Upper lobe of right lung (tissue), 1 donor: ENCODE results near the gene FASTKD3. TPM values are rescaled to one million over a fixed set of nuclear protein-coding genes. Genes with fewer than 3 reads are reported as not detected.
A peak's percentile ranks its signal among the peaks of the same experiment; 100 is the strongest.

Experiments used
- ATAC-seq: fragments of 200-7000 bp; cut with Tn5 transposase; one replicate; pipeline ENCODE4 v1.9.1; 2020; ENCODE audit warnings: mild to moderate bottlenecking, moderate library complexity
- DNase-seq: peaks from one replicate; pipeline ENCODE4 v3.0.0-alpha.2; 2020
- H3K27ac ChIP-seq: fragments of 200-600 bp; one replicate; pipeline ENCODE4 v1.8.0; 2022
- H3K27me3 ChIP-seq: fragments of 200-600 bp; one replicate; pipeline ENCODE4 v1.8.0; 2022; ENCODE audit warnings: mild to moderate bottlenecking
- H3K36me3 ChIP-seq: fragments of 200-600 bp; one replicate; pipeline ENCODE4 v1.8.0; 2022
- H3K4me1 ChIP-seq: fragments of 200-600 bp; one replicate; pipeline ENCODE4 v1.8.0; 2022
- H3K4me3 ChIP-seq: fragments of 200-600 bp; one replicate; pipeline ENCODE4 v1.8.0; 2022; ENCODE audit warnings: mild to moderate bottlenecking
- H3K9me3 ChIP-seq: fragments of 200-600 bp; one replicate; pipeline ENCODE4 v1.8.0; 2022
- CTCF ChIP-seq: fragments of 200-600 bp; IDR thresholded peaks from one replicate; pipeline ENCODE4 v1.8.0; 2022; ENCODE audit warnings: antibody characterized with exemption
- intact Hi-C: fragments of 100-400 bp; cut with DNase I; formaldehyde crosslinking; loops from one replicate; pipeline ENCODE4 v1.11.0; 2022
- total RNA-seq: library from RNA; stranded (reverse); fragmentation: NEBNext Ultra II Directional; extraction: Animal tissue kit (Norgen Biotek cat#: 25700); gene quantifications from one replicate; pipeline ENCODE4 v1.2.1, GENCODE V29; 2021
- donor health status: DM: no; HTN: yes; CAD: no; lungs with severe emphysema.

The FASTKD3 gene
- total RNA-seq, 1 donor from 2014 or later, result 8.0 TPM

GRCh38 chr5:7884491-7885267, 15.8 kb upstream of the FASTKD3 start:
- TF ChIP-seq CTCF, result no peak
- Histone ChIP-seq H3K4me1 (peaks cover 14% of the 10 kb centered on the region), H3K9me3 (no peaks in the 10 kb centered on the region), H3K36me3 (peaks cover 96% of the 10 kb centered on the region), H3K27ac (peak overlapping the region; percentile 49), H3K27me3 (no peaks in the 10 kb centered on the region), H3K4me3 (no peak overlapping the region)
- peak; percentile 80 for ATAC-seq
- intact Hi-C loops, result no loop called here
- DNase-seq, result no peak

DNA sequence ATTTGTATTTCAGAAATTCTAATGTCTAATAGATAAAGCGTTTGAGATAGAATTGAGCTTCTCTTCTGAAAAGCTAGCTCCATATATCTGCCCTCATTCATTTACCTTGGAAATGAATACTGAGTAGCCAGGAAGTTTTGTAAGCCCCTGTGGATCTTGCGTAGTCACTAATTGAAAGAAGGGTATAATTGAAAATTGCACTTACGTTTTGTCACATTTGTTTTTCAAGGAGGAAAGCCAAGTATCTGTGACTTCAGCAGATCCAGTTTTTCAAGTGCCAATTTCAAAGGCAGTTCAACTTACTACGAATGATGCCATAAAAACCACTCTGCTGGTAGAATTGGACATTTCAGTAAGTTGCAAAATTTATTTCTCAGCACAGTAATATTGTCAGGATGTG, 14.1 kb upstream of the FASTKD3 start:
- no peaks in the 10 kb centered on the region for H3K9me3 ChIP-seq
- no peak for TF ChIP-seq CTCF
- ATAC-seq, result peak; percentile 19
- no peak overlapping the region for H3K27ac ChIP-seq
- no peak for DNase-seq
- H3K4me1 ChIP-seq, result peaks cover 25% of the 10 kb centered on the region
- intact Hi-C loops, result no loop called here
- H3K27me3 ChIP-seq, result no peaks in the 10 kb centered on the region
- no peak overlapping the region for H3K4me3 ChIP-seq
- H3K36me3 ChIP-seq, result peaks cover 93% of the 10 kb centered on the region

- H3K4me1 ChIP-seq, result peaks cover 29% of the 10 kb centered on the region
- H3K4me3 ChIP-seq, result no peak overlapping the region
- no peak for ATAC-seq
- DNase-seq, result no peak
- H3K27me3 ChIP-seq, result no peaks in the 10 kb centered on the region
- H3K36me3 ChIP-seq, result peaks cover 90% of the 10 kb centered on the region
- intact Hi-C loops, result no loop called here
- TF ChIP-seq CTCF, result no peak
- H3K9me3 ChIP-seq, result no peaks in the 10 kb centered on the region
- H3K27ac ChIP-seq, result no peak overlapping the region
Measured at GRCh38 chr5:7881816-7882215, 13.0 kb upstream of the FASTKD3 start.

GRCh38 chr5:7881091-7881490, 12.3 kb upstream of the FASTKD3 start:
- intact Hi-C loops, result no loop called here
- Histone ChIP-seq H3K9me3 (no peaks in the 10 kb centered on the region), H3K4me3 (no peak overlapping the region), H3K4me1 (peaks cover 29% of the 10 kb centered on the region), H3K36me3 (peaks cover 90% of the 10 kb centered on the region), H3K27ac (no peak overlapping the region), H3K27me3 (no peaks in the 10 kb centered on the region)
- TF ChIP-seq CTCF, result no peak
- DNase-seq, result no peak
- ATAC-seq, result no peak

GRCh38 chr5:7878381-7878873, 9.6 kb upstream of the FASTKD3 start:
- Histone ChIP-seq H3K9me3 (no peaks in the 10 kb centered on the region), H3K27me3 (no peaks in the 10 kb centered on the region), H3K36me3 (peaks cover 82% of the 10 kb centered on the region), H3K4me1 (peaks cover 27% of the 10 kb centered on the region), H3K4me3 (no peak overlapping the region), H3K27ac (peak overlapping the region; percentile 7)
- TF ChIP-seq CTCF, result no peak
- intact Hi-C loops, result no loop called here
- DNase-seq (no peak), ATAC-seq (peak; percentile 62)
